ENCODE results near the gene GPR161. TPM values are rescaled to one million over a fixed set of nuclear protein-coding genes. Genes with fewer than 3 reads are reported as not detected.

GPR161 gene
- total and polyA plus RNA-seq, 2 donors (not counting 1 experiment from before 2014, with no cell fraction given), result 0.07 to 0.22 TPM

DNA sequence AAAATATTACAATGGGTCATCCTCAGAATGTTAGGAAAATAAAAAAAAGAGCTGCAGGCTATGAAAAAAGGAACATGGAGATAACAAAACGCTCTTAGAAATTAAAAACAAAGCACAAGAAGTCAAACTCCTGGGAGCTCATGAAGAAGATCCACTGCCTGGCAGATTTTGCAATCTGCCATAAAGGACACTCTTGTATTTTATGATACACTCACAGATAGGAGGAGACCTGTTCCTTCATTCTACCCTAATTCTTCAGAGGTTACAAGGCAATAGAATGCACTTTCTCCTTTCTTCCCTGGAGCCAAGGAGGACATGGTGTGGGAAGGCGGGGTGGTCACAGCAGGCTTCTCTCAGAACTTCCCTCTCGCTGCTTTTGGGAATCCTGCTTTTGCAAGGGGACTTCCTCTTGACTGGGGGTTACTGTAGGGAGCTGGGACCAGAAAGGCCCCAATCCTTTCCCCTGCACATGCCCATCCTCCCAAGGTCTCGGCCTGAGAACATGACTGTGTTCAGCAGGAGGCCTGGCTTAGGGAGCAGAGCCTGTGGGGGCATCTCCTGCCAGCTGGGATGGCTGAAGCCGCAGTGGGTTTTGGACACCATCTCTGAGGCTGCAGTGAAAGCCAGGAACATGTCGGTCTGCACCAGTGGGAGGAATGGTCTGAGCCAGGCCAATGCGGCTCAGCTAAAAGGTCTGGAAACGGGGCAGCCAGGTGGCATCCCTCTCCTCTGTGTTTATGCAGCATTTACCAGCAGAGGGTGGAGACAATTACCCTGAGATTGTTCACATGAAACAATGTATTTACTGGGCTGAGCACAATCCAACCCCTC, 44.8 kb downstream of the GPR161 start:
- intact Hi-C loops (cut with micrococcal nuclease), result no loop called here
- no peaks in the 10 kb centered on the region for H3K27me3 ChIP-seq (replicated peaks in 1 of 4; ENCODE audit: control extremely low read depth in 1 of 4, control insufficient read depth in 3 of 4, insufficient read depth in 4 of 4, low read length in 3 of 4)
- Mint-ChIP-seq H3K4me1 (no peaks in the 10 kb centered on the region), H3K9me3 (ENCODE audit: insufficient read depth) (no peaks in the 10 kb centered on the region), H3K4me3 (no peak overlapping the region), H3K27ac (no peak overlapping the region), H3K27me3 (peaks cover 5% of the 10 kb centered on the region)
- H3K4me2 ChIP-seq (replicated peaks; ENCODE audit: low read depth, low read length, poor library complexity, severe bottlenecking), result no peak overlapping the region
- CTCF ChIA-PET, result interaction anchor here (2.5 kb wide), 1 partner anchor 10 kb away, joined by 8 read pairs; no protein-coding TSS in a partner anchor
- no peaks in the 10 kb centered on the region for H3K9me3 ChIP-seq (ENCODE audit: control extremely low read depth in 1 of 3, control insufficient read depth in 2 of 3, insufficient read depth in 1 of 3, low read length in 2 of 3)
- DNase-seq (no peak), ATAC-seq (ENCODE audit: low read depth) (no peak)
- no peaks in the 10 kb centered on the region for H4K20me1 ChIP-seq (ENCODE audit: control insufficient read depth, insufficient read depth, low read length, poor library complexity, severe bottlenecking)
- POLR2A ChIA-PET, result no interaction called here
- H2AFZ ChIP-seq (ENCODE audit: insufficient read depth, low read depth, low read length, poor library complexity, severe bottlenecking), result no peak overlapping the region
- H3K27ac ChIP-seq (ENCODE audit: low read length in 2 of 2), result no peak overlapping the region
- 98% methylated on average over 5 of the region's 8 CpGs for WGBS (ENCODE audit: insufficient coverage)
- TF ChIP-seq, protein P1, sequence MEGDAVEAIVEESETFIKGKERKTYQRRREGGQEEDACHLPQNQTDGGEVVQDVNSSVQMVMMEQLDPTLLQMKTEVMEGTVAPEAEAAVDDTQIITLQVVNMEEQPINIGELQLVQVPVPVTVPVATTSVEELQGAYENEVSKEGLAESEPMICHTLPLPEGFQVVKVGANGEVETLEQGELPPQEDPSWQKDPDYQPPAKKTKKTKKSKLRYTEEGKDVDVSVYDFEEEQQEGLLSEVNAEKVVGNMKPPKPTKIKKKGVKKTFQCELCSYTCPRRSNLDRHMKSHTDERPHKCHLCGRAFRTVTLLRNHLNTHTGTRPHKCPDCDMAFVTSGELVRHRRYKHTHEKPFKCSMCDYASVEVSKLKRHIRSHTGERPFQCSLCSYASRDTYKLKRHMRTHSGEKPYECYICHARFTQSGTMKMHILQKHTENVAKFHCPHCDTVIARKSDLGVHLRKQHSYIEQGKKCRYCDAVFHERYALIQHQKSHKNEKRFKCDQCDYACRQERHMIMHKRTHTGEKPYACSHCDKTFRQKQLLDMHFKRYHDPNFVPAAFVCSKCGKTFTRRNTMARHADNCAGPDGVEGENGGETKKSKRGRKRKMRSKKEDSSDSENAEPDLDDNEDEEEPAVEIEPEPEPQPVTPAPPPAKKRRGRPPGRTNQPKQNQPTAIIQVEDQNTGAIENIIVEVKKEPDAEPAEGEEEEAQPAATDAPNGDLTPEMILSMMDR (IDR thresholded peaks at IDR 0.05), result no peak
- TF ChIP-seq EZH2 (IDR thresholded peaks at IDR 0.05; ENCODE audit: borderline replicate concordance, insufficient read depth, low read depth, low read length, poor library complexity, severe bottlenecking), result no peak
- H3K4me3 ChIP-seq (ENCODE audit: control extremely low read depth in 1 of 5, extremely low read depth in 1 of 5, insufficient read depth in 1 of 5, low read depth in 2 of 5, low read length in 4 of 5), result no peak overlapping the region
- no peaks in the 10 kb centered on the region for H3K79me2 ChIP-seq (ENCODE audit: control insufficient read depth, insufficient read depth, low read length)
- H3K4me1 ChIP-seq (ENCODE audit: control insufficient read depth in 2 of 2, insufficient read depth in 2 of 2, low read length in 2 of 2), result no peaks in the 10 kb centered on the region
- no peaks in the 10 kb centered on the region for H3K36me3 ChIP-seq (replicated peaks in 1 of 2; ENCODE audit: control extremely low read depth in 1 of 2, control insufficient read depth in 1 of 2, extremely low read depth in 1 of 2, insufficient read depth in 2 of 2, low read length in 1 of 2)
- H3K9ac ChIP-seq (ENCODE audit: low read length), result no peak overlapping the region

GRCh38 chr1:168091063-168091462, 45.7 kb downstream of the GPR161 start:
- H3K4me2 ChIP-seq (replicated peaks; ENCODE audit: low read depth, low read length, poor library complexity, severe bottlenecking), result no peak overlapping the region
- H3K9me3 ChIP-seq (ENCODE audit: control extremely low read depth in 1 of 3, control insufficient read depth in 2 of 3, insufficient read depth in 1 of 3, low read length in 2 of 3), result no peaks in the 10 kb centered on the region
- H3K79me2 ChIP-seq (ENCODE audit: control insufficient read depth, insufficient read depth, low read length), result no peaks in the 10 kb centered on the region
- POLR2A ChIA-PET, result no interaction called here
- ATAC-seq (ENCODE audit: low read depth) (no peak), DNase-seq (no peak)
- intact Hi-C loops (cut with micrococcal nuclease), result no loop called here
- H3K4me3 Mint-ChIP-seq, result no peak overlapping the region
- no peaks in the 10 kb centered on the region for H3K36me3 ChIP-seq (replicated peaks in 1 of 2; ENCODE audit: control extremely low read depth in 1 of 2, control insufficient read depth in 1 of 2, extremely low read depth in 1 of 2, insufficient read depth in 2 of 2, low read length in 1 of 2)
- no peaks in the 10 kb centered on the region for H4K20me1 ChIP-seq (ENCODE audit: control insufficient read depth, insufficient read depth, low read length, poor library complexity, severe bottlenecking)
- 96% methylated on average over 9 of the region's 9 CpGs for WGBS (ENCODE audit: insufficient coverage)
- H3K9me3 Mint-ChIP-seq (ENCODE audit: insufficient read depth), result no peaks in the 10 kb centered on the region
- CTCF ChIA-PET, result interaction anchor here (2.5 kb wide), 1 partner anchor 9 kb away, joined by 8 read pairs; no protein-coding TSS in a partner anchor
- no peak overlapping the region for H3K9ac ChIP-seq (ENCODE audit: low read length)
- no peaks in the 10 kb centered on the region for H3K27me3 ChIP-seq (replicated peaks in 1 of 4; ENCODE audit: control extremely low read depth in 1 of 4, control insufficient read depth in 3 of 4, insufficient read depth in 4 of 4, low read length in 3 of 4)
- peaks cover 5% of the 10 kb centered on the region for H3K27me3 Mint-ChIP-seq
- TF ChIP-seq, protein P1 (IDR thresholded peaks at IDR 0.05), result no peak
- no peak for TF ChIP-seq EZH2 (IDR thresholded peaks at IDR 0.05; ENCODE audit: borderline replicate concordance, insufficient read depth, low read depth, low read length, poor library complexity, severe bottlenecking)
- H3K4me1 Mint-ChIP-seq, result no peaks in the 10 kb centered on the region
- H2AFZ ChIP-seq (ENCODE audit: insufficient read depth, low read depth, low read length, poor library complexity, severe bottlenecking), result no peak overlapping the region
- H3K27ac Mint-ChIP-seq, result no peak overlapping the region
- no peak overlapping the region for H3K27ac ChIP-seq (ENCODE audit: low read length in 2 of 2)
- H3K4me1 ChIP-seq (ENCODE audit: control insufficient read depth in 2 of 2, insufficient read depth in 2 of 2, low read length in 2 of 2), result no peaks in the 10 kb centered on the region
- H3K4me3 ChIP-seq (ENCODE audit: control extremely low read depth in 1 of 5, extremely low read depth in 1 of 5, insufficient read depth in 1 of 5, low read depth in 2 of 5, low read length in 4 of 5), result no peak overlapping the region
